B cell (primary cell): ENCODE data around the gene SLC12A3. TPM values are rescaled to one million over a fixed set of nuclear protein-coding genes. Genes with fewer than 3 reads are reported as not detected.

ENCODE experiments used
- ATAC-seq: fragments of 200-7000 bp; cut with Tn5 transposase; one replicate; pipeline ENCODE4 v1.10.0; 2021; ENCODE audit warnings: low read depth, mild to moderate bottlenecking, moderate number of reproducible peaks, moderate library complexity
- CTCF ChIA-PET: fragments of 350-600 bp; sonication (Branson Sonifier 250); formaldehyde crosslinking; loops from one replicate; lab custom pipeline; 2021; ENCODE audit warnings: antibody characterized with exemption, inconsistent platforms; lab: Charles Lee
- POLR2A ChIA-PET: fragments of 350-600 bp; sonication (Branson Sonifier 250); formaldehyde crosslinking; loops from one replicate; lab custom pipeline; 2021; ENCODE audit warnings: antibody characterized with exemption; lab: Charles Lee
- DNase-seq: peaks from one replicate; pipeline ENCODE4 v3.0.0; 2013
- H2AFZ ChIP-seq: 2 replicates; pipeline ENCODE4 v1.6.1; 2012; ENCODE audit warnings: mild to moderate bottlenecking, low read depth, low read length; ENCODE audit not compliant: insufficient read depth, poor library complexity, severe bottlenecking
- H3K27ac ChIP-seq, 2 donors: 1 replicate in 1 of 2; 2 replicates in 1 of 2; pipeline ENCODE4 v1.5.1; 2012 to 2013; ENCODE audit warnings: low read length in 2 of 2, mild to moderate bottlenecking in 2 of 2, moderate library complexity in 1 of 2
- H3K27me3 ChIP-seq, 4 experiments: fragments of 200-600 bp in 1 of 4; sonication (generic) in 1 of 4; replicated peaks in 1 of 4; 1 replicate in 2 of 4; 2 replicates in 2 of 4; pipeline versions ENCODE4 v1.6.1 to v1.7.0; 2013 to 2016; ENCODE audit warnings: low read length in 3 of 4, mild to moderate bottlenecking in 2 of 4, mixed read lengths in 1 of 4, moderate library complexity in 1 of 4; ENCODE audit not compliant: insufficient read depth in 4 of 4, control insufficient read depth in 3 of 4; ENCODE audit errors: control extremely low read depth in 1 of 4
- H3K36me3 ChIP-seq, 2 experiments: replicated peaks in 1 of 2; 1 replicate in 1 of 2; 2 replicates in 1 of 2; pipeline versions ENCODE4 v1.6.1 to v1.7.1; 2013; ENCODE audit warnings: low read length in 1 of 2; ENCODE audit not compliant: insufficient read depth in 2 of 2, control insufficient read depth in 1 of 2; ENCODE audit errors: control extremely low read depth in 1 of 2, extremely low read depth in 1 of 2
- H3K4me1 ChIP-seq, 2 donors: fragments of 200-600 bp in 1 of 2; sonication (generic) in 1 of 2; 1 replicate in 1 of 2; 2 replicates in 1 of 2; pipeline versions ENCODE4 v1.5.1 to v1.6.1; 2013 to 2017; ENCODE audit warnings: low read length in 2 of 2; ENCODE audit not compliant: control insufficient read depth in 2 of 2, insufficient read depth in 2 of 2
- H3K4me2 ChIP-seq: replicated peaks from 2 replicates; pipeline ENCODE3; 2012; ENCODE audit warnings: mild to moderate bottlenecking, low read depth, low read length; ENCODE audit not compliant: poor library complexity, severe bottlenecking
- H3K4me3 ChIP-seq, 5 experiments: fragments of 200-600 bp in 1 of 5; sonication (generic) in 1 of 5; 1 replicate in 3 of 5; 2 replicates in 2 of 5; pipeline versions ENCODE4 v1.5.1 to v1.7.0; 2011 to 2016; ENCODE audit warnings: low read length in 4 of 5, mild to moderate bottlenecking in 4 of 5, low read depth in 2 of 5, control low read depth in 1 of 5, moderate library complexity in 1 of 5; ENCODE audit not compliant: insufficient read depth in 1 of 5; ENCODE audit errors: control extremely low read depth in 1 of 5, extremely low read depth in 1 of 5
- H3K79me2 ChIP-seq: fragments of 200-600 bp; sonication (generic); one replicate; pipeline ENCODE4 v1.6.0; 2016; ENCODE audit warnings: low read length; ENCODE audit not compliant: control insufficient read depth, insufficient read depth
- H3K9ac ChIP-seq: fragments of 200-600 bp; sonication (generic); 2 replicates; pipeline ENCODE4 v1.6.1; 2017; ENCODE audit warnings: mild to moderate bottlenecking, low read length, moderate library complexity
- H3K9me3 ChIP-seq, 3 donors: one replicate each; pipeline versions ENCODE4 v1.6.1 to v1.7.1; 2013; ENCODE audit warnings: low read length in 2 of 3; ENCODE audit not compliant: control insufficient read depth in 2 of 3, insufficient read depth in 1 of 3; ENCODE audit errors: control extremely low read depth in 1 of 3
- H4K20me1 ChIP-seq: 2 replicates; pipeline ENCODE4 v1.6.0; 2012; ENCODE audit warnings: mild to moderate bottlenecking, low read length; ENCODE audit not compliant: insufficient read depth, control insufficient read depth, poor library complexity, severe bottlenecking
- H3K27ac Mint-ChIP-seq: one replicate; pipeline ENCODE4 v1.8.0; 2021; ENCODE audit warnings: mixed read lengths
- H3K27me3 Mint-ChIP-seq: one replicate; pipeline ENCODE4 v1.8.0; 2021; ENCODE audit warnings: mixed read lengths
- H3K4me1 Mint-ChIP-seq: one replicate; pipeline ENCODE4 v1.8.0; 2021; ENCODE audit warnings: mixed read lengths
- H3K4me3 Mint-ChIP-seq: one replicate; pipeline ENCODE4 v1.8.0; 2021; ENCODE audit warnings: mixed read lengths
- H3K9me3 Mint-ChIP-seq: one replicate; pipeline ENCODE4 v1.8.0; 2022; ENCODE audit warnings: mixed read lengths; ENCODE audit not compliant: insufficient read depth
- EZH2 ChIP-seq: IDR thresholded peaks from 2 replicates; pipeline ENCODE4 v1.6.1; 2012; ENCODE audit warnings: borderline replicate concordance, low read depth, mild to moderate bottlenecking, moderate library complexity, low read length; ENCODE audit not compliant: insufficient read depth, poor library complexity, severe bottlenecking
- WGBS: methylation state at CpG from one replicate; pipeline ENCODE4 v1.1.5; 2013; ENCODE audit warnings: missing lambda C conversion rate; ENCODE audit not compliant: insufficient coverage; 5-methylcytosine and 5-hydroxymethylcytosine counted together
- intact Hi-C: fragments of 100-400 bp; cut with micrococcal nuclease; formaldehyde crosslinking; loops from one replicate; pipeline ENCODE4 v1.10.0; 2022
- polyA plus RNA-seq: library from polyadenylated mRNA; depleted of rRNA; stranded (reverse); fragments of >200 nt; gene quantifications from 2 replicates; pipeline ENCODE4 v1.2.3, GENCODE V29; 2012
- total RNA-seq, 2 donors: library from RNA; stranded (reverse); fragments of 120-200 nt in 1 of 2; gene quantifications; 1 replicate in 1 of 2; 2 replicates in 1 of 2; pipeline versions ENCODE4 v1.2.3 to v1.2.4, GENCODE V29; 2013 to 2022
- TF ChIP-seq, protein P1 (sequence below): fragments of 200-600 bp; IDR thresholded peaks from one replicate; pipeline ENCODE4 v1.8.0; 2022; ENCODE audit warnings: antibody characterized with exemption, mild to moderate bottlenecking

Gene SLC12A3
- total and polyA plus RNA-seq, 2 donors (not counting 1 experiment from before 2014, with no cell fraction given): 1.3 to 4.9 TPM

DNA sequence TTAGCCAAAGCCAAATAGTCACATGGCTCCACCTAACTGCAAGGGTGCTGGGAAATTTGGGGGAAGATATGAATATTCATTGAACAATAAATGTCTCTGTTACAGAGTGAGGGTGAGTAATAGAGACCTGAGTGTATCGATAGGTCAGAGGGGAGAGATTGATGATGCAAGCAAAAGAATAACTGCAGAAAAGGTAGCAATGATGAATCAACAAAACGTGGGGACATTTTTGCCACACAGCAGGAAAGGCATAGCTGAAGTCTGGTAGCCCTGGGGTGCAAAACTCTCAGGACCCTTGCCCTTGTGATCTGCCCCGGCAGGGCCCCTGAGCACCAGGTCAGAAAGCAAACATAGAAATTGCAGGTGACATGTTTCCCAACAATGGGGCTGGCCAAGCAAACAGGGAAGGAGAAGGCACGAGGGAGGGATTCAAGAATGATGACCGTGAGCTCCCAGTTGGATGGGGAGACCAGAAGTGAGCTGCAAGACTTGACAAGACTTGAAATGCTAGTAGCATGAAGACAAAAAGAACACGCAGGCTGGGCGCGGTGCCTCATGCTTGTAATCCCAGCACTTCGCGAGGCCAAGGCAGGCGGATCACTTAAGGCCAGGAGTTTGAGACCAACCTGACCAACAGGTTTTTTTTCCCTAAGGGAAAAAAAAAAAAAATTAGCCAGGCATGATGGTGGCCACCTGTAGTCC lies 54.2 kb downstream of the SLC12A3 start:
- peaks cover 53 to 69% of the 10 kb centered on the region in 2 donors for H3K4me1 ChIP-seq
- no peak overlapping the region for H2AFZ ChIP-seq
- 94% methylated on average over 10 of the region's 11 CpGs for WGBS
- TF ChIP-seq EZH2: no peak
- TF ChIP-seq, protein P1, sequence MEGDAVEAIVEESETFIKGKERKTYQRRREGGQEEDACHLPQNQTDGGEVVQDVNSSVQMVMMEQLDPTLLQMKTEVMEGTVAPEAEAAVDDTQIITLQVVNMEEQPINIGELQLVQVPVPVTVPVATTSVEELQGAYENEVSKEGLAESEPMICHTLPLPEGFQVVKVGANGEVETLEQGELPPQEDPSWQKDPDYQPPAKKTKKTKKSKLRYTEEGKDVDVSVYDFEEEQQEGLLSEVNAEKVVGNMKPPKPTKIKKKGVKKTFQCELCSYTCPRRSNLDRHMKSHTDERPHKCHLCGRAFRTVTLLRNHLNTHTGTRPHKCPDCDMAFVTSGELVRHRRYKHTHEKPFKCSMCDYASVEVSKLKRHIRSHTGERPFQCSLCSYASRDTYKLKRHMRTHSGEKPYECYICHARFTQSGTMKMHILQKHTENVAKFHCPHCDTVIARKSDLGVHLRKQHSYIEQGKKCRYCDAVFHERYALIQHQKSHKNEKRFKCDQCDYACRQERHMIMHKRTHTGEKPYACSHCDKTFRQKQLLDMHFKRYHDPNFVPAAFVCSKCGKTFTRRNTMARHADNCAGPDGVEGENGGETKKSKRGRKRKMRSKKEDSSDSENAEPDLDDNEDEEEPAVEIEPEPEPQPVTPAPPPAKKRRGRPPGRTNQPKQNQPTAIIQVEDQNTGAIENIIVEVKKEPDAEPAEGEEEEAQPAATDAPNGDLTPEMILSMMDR: no peak
- H3K9ac ChIP-seq: no peak overlapping the region
- no peak overlapping the region for H3K4me2 ChIP-seq
- Mint-ChIP-seq H3K4me3 (peak overlapping the region; percentile 28), H3K27ac (peak overlapping the region; percentile 38), H3K4me1 (peaks cover 68% of the 10 kb centered on the region), H3K27me3 (no peaks in the 10 kb centered on the region), H3K9me3 (peaks cover 3% of the 10 kb centered on the region)
- ChIA-PET POLR2A (interaction anchor here (1.2 to 5.6 kb wide), 3 partner anchors 9 to 32 kb away, joined by 3 to 108 read pairs (median 13); partner anchors contain the start of gene HERPUD1), CTCF (interaction anchor here (0.6 to 5.0 kb wide), 6 partner anchors 9 to 1572 kb away, joined by 3 to 51 read pairs (median 4); partner anchors contain the start of gene HERPUD1)
- no peaks in the 10 kb centered on the region for H3K27me3 ChIP-seq
- no peaks in the 10 kb centered on the region for H4K20me1 ChIP-seq
- no peak for DNase-seq
- ATAC-seq: no peak
- H3K4me3 ChIP-seq: no peak overlapping the region
- peak overlapping the region in 1 of 2 donors; percentile 100 for H3K27ac ChIP-seq
- intact Hi-C loops: loop anchor here (10.0 kb wide), 1 partner anchor 314 kb away; the partner anchor contains the start of gene MT2A
- no peaks in the 10 kb centered on the region for H3K36me3 ChIP-seq
- H3K79me2 ChIP-seq: no peaks in the 10 kb centered on the region
- H3K9me3 ChIP-seq: no peaks in the 10 kb centered on the region

DNA sequence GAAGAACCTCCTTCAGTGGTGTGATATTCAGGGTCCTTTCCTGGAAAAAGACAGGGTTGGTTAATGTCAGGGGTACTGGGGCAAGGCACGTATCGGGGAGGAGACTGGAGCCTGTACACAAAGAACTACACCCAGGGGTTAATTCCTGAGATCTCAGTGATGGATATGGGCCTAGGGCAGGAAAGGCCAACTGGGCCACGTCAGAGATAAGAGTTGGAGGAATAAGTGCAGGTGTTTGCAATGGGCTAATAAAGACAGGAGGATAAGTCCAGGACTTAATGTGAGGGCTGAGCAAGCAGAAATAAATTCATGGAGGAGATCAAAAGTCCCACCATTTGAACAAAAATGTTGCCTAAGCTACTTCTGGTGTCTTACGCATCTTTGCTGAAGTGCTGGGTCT lies 56.6 kb downstream of the SLC12A3 start:
- Mint-ChIP-seq H3K4me1 (peaks cover 56% of the 10 kb centered on the region), H3K9me3 (peaks cover 3% of the 10 kb centered on the region), H3K27me3 (no peaks in the 10 kb centered on the region), H3K4me3 (no peak overlapping the region), H3K27ac (no peak overlapping the region)
- CTCF ChIA-PET: interaction anchor here (1.9 to 5.0 kb wide), 2 partner anchors 8 to 10 kb away, joined by 6 to 51 read pairs; partner anchors contain the start of gene HERPUD1
- no peaks in the 10 kb centered on the region for H3K9me3 ChIP-seq
- no peaks in the 10 kb centered on the region for H4K20me1 ChIP-seq
- H3K27ac ChIP-seq: no peak overlapping the region
- H3K27me3 ChIP-seq: no peaks in the 10 kb centered on the region
- intact Hi-C loops: no loop called here
- TF ChIP-seq, protein P1: no peak
- TF ChIP-seq EZH2: no peak
- no peak overlapping the region for H3K4me2 ChIP-seq
- POLR2A ChIA-PET: interaction anchor here (3.0 kb wide), 1 partner anchor 11 kb away, joined by 13 read pairs; no protein-coding TSS in a partner anchor
- DNase-seq (no peak), ATAC-seq (no peak)
- no peak overlapping the region for H2AFZ ChIP-seq
- no peak overlapping the region for H3K9ac ChIP-seq
- 100% methylated on average over 3 of the region's 4 CpGs for WGBS
- peaks cover 44 to 53% of the 10 kb centered on the region in 2 donors for H3K4me1 ChIP-seq
- H3K4me3 ChIP-seq: no peak overlapping the region
- no peaks in the 10 kb centered on the region for H3K79me2 ChIP-seq
- H3K36me3 ChIP-seq: no peaks in the 10 kb centered on the region
